B cell (primary cell): ENCODE data around the gene ABCG5.

ENCODE experiments used
- EZH2 ChIP-seq: IDR thresholded peaks from 2 replicates; pipeline ENCODE4 v1.6.1; 2012; ENCODE audit warnings: borderline replicate concordance, low read depth, mild to moderate bottlenecking, moderate library complexity, low read length; ENCODE audit not compliant: insufficient read depth, poor library complexity, severe bottlenecking
- TF ChIP-seq, protein P1 (sequence below): fragments of 200-600 bp; IDR thresholded peaks from one replicate; pipeline ENCODE4 v1.8.0; 2022; ENCODE audit warnings: antibody characterized with exemption, mild to moderate bottlenecking

DNA sequence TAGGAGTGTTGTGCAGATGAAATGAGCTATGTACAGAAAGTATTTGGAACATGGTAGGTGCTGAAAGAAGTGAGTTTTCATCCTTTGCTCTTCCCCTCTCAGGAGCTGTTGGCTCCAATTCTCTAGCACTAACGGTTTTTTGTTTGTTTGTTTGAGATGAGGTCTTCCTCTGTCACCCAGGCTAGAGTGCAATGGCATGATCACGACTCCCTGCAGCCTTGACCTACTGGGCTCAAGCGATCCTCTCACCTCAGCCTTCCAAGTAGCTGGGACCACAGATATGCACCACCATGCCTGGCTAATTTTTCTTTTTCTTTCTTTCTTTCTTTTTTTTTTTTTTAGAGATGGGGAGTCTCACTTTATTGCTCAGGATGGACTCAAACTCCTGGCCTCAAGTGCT, 12.8 kb downstream of the ABCG5 start:
- TF ChIP-seq EZH2 = no peak
- TF ChIP-seq, protein P1, sequence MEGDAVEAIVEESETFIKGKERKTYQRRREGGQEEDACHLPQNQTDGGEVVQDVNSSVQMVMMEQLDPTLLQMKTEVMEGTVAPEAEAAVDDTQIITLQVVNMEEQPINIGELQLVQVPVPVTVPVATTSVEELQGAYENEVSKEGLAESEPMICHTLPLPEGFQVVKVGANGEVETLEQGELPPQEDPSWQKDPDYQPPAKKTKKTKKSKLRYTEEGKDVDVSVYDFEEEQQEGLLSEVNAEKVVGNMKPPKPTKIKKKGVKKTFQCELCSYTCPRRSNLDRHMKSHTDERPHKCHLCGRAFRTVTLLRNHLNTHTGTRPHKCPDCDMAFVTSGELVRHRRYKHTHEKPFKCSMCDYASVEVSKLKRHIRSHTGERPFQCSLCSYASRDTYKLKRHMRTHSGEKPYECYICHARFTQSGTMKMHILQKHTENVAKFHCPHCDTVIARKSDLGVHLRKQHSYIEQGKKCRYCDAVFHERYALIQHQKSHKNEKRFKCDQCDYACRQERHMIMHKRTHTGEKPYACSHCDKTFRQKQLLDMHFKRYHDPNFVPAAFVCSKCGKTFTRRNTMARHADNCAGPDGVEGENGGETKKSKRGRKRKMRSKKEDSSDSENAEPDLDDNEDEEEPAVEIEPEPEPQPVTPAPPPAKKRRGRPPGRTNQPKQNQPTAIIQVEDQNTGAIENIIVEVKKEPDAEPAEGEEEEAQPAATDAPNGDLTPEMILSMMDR = no peak
